ENCODE measurements around the gene AMTN.

DNA sequence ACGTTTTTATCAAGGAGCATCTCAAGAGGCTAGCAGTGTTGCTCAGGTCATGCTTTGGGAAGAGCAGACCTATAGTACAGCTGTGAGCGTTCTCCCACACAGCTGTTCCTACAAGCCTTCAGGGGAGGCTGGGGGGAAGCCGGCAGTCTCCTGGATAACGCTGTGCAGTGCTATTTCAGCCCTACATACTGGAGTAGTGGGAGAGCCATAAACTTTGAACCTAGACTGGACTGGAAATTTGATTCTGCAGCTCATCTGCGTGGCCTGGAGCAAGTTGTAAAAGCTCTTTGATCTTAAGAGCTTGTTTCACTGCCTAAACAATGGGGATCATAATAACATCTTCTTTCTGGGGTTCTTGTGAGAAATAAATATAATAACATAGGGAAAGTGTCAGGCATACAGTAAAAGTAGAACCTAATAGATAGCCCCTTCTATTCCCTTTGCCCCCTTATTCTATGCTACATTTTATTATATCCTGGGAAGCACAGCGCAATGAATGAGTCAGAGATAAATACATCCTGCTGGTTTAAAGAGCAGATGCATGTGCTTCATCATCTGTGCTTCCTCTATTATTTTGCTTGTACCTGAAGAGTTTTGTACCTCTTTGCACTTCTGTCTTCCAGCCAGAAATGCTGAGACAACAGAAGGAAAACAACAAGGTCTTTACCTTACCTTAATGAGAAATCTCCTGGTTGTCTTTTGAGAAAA lies 59.0 kb downstream of the AMTN start:
- TF ChIP-seq, protein P1, sequence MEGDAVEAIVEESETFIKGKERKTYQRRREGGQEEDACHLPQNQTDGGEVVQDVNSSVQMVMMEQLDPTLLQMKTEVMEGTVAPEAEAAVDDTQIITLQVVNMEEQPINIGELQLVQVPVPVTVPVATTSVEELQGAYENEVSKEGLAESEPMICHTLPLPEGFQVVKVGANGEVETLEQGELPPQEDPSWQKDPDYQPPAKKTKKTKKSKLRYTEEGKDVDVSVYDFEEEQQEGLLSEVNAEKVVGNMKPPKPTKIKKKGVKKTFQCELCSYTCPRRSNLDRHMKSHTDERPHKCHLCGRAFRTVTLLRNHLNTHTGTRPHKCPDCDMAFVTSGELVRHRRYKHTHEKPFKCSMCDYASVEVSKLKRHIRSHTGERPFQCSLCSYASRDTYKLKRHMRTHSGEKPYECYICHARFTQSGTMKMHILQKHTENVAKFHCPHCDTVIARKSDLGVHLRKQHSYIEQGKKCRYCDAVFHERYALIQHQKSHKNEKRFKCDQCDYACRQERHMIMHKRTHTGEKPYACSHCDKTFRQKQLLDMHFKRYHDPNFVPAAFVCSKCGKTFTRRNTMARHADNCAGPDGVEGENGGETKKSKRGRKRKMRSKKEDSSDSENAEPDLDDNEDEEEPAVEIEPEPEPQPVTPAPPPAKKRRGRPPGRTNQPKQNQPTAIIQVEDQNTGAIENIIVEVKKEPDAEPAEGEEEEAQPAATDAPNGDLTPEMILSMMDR (IDR thresholded peaks at IDR 0.05) = no peak
- no peak for TF ChIP-seq POLR2A (IDR thresholded peaks at IDR 0.05)
